Measurements from ENCODE around the gene NR1I3. TPM values are rescaled to one million over a fixed set of nuclear protein-coding genes. Genes with fewer than 3 reads are reported as not detected.

NR1I3 gene
- total and polyA plus RNA-seq, 3 donors from 2014 or later: 0.31 to 0.68 (median 0.57) TPM

DNA sequence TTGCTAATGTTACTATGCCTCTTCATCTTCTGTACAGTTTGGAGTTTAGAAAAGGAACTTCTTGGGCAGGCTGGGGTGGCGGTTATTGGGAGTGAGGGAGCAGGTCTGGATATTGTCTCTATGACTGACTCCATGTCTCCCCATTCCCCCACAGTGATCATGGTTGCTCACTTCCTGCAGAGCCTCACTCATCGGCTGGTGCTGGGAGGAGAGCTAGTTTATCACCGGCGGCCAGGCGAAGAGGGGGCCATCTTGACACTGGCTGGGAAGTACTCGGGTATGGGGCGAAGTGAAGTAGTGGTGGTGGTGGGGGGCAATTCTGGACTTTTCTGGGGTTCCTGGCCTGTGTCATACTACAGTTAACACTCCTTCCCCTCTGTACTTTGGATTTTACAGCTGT, 10.0 kb downstream of the NR1I3 start:
- H3K4me1 ChIP-seq: peaks cover 15% of the 10 kb centered on the region
- no peak for DNase-seq
- H3K27ac ChIP-seq: no peak overlapping the region
- no peaks in the 10 kb centered on the region for H3K36me3 ChIP-seq (ENCODE audit: low read depth, missing control alignments)
- intact Hi-C loops (cut with DNase I; ENCODE audit: low total_unique reads): no loop called here
- H3K9me3 ChIP-seq: no peaks in the 10 kb centered on the region
- no peaks in the 10 kb centered on the region for H3K27me3 ChIP-seq
- no peak overlapping the region for H3K4me3 ChIP-seq
- WGBS, 2 donors: 91% methylated on average over 6 to 7 of the region's 7 CpGs
- no peak for TF ChIP-seq POLR2A (IDR thresholded peaks at IDR 0.05)
- TF ChIP-seq, protein P1, sequence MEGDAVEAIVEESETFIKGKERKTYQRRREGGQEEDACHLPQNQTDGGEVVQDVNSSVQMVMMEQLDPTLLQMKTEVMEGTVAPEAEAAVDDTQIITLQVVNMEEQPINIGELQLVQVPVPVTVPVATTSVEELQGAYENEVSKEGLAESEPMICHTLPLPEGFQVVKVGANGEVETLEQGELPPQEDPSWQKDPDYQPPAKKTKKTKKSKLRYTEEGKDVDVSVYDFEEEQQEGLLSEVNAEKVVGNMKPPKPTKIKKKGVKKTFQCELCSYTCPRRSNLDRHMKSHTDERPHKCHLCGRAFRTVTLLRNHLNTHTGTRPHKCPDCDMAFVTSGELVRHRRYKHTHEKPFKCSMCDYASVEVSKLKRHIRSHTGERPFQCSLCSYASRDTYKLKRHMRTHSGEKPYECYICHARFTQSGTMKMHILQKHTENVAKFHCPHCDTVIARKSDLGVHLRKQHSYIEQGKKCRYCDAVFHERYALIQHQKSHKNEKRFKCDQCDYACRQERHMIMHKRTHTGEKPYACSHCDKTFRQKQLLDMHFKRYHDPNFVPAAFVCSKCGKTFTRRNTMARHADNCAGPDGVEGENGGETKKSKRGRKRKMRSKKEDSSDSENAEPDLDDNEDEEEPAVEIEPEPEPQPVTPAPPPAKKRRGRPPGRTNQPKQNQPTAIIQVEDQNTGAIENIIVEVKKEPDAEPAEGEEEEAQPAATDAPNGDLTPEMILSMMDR (IDR thresholded peaks at IDR 0.05): no peak

DNA sequence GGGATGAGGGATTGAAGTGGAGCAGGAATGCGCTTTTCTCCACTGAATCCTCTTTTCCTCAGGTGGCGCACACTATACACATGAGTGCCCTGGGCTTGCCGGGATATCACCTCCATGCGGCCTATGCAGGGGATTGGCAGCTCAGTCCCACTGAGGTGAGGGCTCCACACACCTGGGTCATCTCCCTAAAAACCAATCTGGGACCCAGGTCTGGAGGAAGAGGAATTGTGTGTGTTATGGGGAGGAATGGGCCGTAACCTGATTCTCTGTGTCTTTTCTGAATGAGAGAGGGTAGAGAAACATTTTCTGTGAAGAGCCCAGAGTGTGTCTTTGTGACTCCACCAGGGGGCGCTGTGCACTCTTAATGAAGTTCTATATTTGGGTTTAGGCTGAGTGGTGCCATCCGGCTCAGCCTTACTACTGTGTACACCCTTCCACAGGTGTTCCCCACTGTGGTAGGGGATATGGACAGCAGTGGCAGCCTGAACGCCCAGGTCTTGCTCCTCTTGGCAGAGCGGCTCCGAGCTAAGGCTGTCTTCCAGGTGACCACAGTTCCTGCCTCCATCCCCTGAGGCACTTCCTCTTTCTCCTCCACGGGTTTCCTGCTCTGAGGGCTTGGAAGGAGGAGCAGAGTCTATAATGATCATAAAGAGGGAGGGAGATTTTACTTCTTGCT, 10.7 kb downstream of the NR1I3 start:
- peak; percentile 92 for DNase-seq
- no peak for TF ChIP-seq POLR2A (IDR thresholded peaks at IDR 0.05)
- TF ChIP-seq, protein P1 (IDR thresholded peaks at IDR 0.05): peak; percentile 95 to 98 (median 95)
- Histone ChIP-seq H3K36me3 (ENCODE audit: low read depth, missing control alignments) (no peaks in the 10 kb centered on the region), H3K27ac (no peak overlapping the region), H3K9me3 (no peaks in the 10 kb centered on the region), H3K4me3 (no peak overlapping the region), H3K4me1 (peaks cover 15% of the 10 kb centered on the region), H3K27me3 (no peaks in the 10 kb centered on the region)
- WGBS, 2 donors: 31% methylated on average over 11 of the region's 11 CpGs
- intact Hi-C loops (cut with DNase I; ENCODE audit: low total_unique reads): no loop called here

DNA sequence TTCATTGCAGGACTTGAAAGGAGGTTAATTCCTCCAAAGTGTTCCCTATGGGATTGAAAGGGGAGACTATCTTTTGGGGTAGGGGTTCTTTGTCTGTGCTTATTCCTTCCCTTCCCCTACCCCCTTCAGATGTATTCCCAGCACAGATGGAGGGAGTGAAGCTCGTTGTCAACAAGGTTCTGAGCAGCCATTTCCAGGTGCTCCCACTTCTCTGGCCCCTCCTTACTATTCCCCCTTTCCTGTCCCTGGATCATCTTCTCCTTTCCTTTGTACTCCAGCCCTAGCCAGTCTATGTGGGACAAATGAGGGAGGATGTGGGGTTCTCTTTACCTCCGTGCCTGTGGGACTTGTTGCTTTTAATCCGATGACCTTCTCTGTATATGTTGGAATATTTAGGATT, 11.2 kb downstream of the NR1I3 start:
- H3K36me3 ChIP-seq (ENCODE audit: low read depth, missing control alignments): no peaks in the 10 kb centered on the region
- TF ChIP-seq, protein P1 (IDR thresholded peaks at IDR 0.05): no peak
- TF ChIP-seq POLR2A (IDR thresholded peaks at IDR 0.05): no peak
- intact Hi-C loops (cut with DNase I; ENCODE audit: low total_unique reads): no loop called here
- peak overlapping the region in 1 of 2 donors; percentile 52 for H3K4me3 ChIP-seq
- no peak for DNase-seq
- 28 to 31% methylated on average over 3 of the region's 3 CpGs for WGBS, 2 donors
- peaks cover 15% of the 10 kb centered on the region for H3K4me1 ChIP-seq
- H3K27ac ChIP-seq: no peak overlapping the region
- no peaks in the 10 kb centered on the region for H3K9me3 ChIP-seq
- no peaks in the 10 kb centered on the region for H3K27me3 ChIP-seq

DNA sequence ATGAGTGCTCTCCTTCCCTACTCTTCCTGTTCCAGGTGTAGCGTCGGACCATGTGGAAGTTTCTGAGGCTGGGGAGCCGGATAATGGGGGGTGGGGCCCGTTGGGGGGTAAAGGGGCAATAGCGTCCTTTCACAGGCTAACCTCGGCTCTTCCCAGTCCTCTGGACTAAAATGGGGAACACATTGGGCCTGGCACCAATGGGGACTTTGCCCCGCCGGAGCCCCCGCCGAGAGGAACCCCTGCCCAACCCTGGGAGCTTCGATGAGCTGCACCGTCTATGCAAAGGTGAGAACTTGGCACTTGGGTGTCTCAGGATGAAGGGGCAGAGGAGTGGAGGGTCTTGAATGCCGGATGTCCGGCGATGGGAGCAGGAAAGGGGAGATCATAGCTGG, 11.7 kb downstream of the NR1I3 start:
- H3K9me3 ChIP-seq: no peaks in the 10 kb centered on the region
- TF ChIP-seq POLR2A (IDR thresholded peaks at IDR 0.05): no peak
- TF ChIP-seq, protein P1 (IDR thresholded peaks at IDR 0.05): no peak
- H3K36me3 ChIP-seq (ENCODE audit: low read depth, missing control alignments): no peaks in the 10 kb centered on the region
- 2 to 6% methylated on average over 11 to 15 of the region's 15 CpGs for WGBS, 2 donors
- peak overlapping the region; percentile 52 to 65 for H3K4me3 ChIP-seq
- intact Hi-C loops (cut with DNase I; ENCODE audit: low total_unique reads): no loop called here
- peak overlapping the region in 1 of 2 donors; percentile 16 for H3K27ac ChIP-seq
- no peak for DNase-seq
- H3K27me3 ChIP-seq: no peaks in the 10 kb centered on the region
- H3K4me1 ChIP-seq: peaks cover 15% of the 10 kb centered on the region
